Measurements from ENCODE around the gene DYNC2H1. TPM values are rescaled to one million over a fixed set of nuclear protein-coding genes. Genes with fewer than 3 reads are reported as not detected.

Gene DYNC2H1
- total and polyA plus RNA-seq, 10 donors = 3.1 to 18.3 (median 10.6) TPM

GRCh38 chr11:103436131-103436770 is 327.0 kb downstream of the DYNC2H1 start:
- no peak for TF ChIP-seq CTCF (IDR thresholded peaks at IDR 0.05 in 8 of 11, conservative IDR thresholded peaks at IDR 0.05 in 3 of 11)
- TF ChIP-seq POLR2A (IDR thresholded peaks at IDR 0.05) = no peak
- TF ChIP-seq POLR2AphosphoS5 (IDR thresholded peaks at IDR 0.05) = no peak
- no peak overlapping the region for H3K27ac ChIP-seq
- H3K4me1 ChIP-seq = peaks cover 0 to 9% (median 0%) of the 10 kb centered on the region in 6 donors
- no peaks in the 10 kb centered on the region for H3K36me3 ChIP-seq
- intact Hi-C loops (cut with DNase I; ENCODE audit: low total_unique reads) = no loop called here
- no peaks in the 10 kb centered on the region for H3K9me3 ChIP-seq
- H3K27me3 ChIP-seq (replicated peaks in 1 of 7) = no peaks in the 10 kb centered on the region
- no peak overlapping the region for H3K4me3 ChIP-seq
- DNase-seq = no peak
- WGBS, 5 donors = 77 to 90% (median 82%) methylated on average over 3 of the region's 3 CpGs

DNA sequence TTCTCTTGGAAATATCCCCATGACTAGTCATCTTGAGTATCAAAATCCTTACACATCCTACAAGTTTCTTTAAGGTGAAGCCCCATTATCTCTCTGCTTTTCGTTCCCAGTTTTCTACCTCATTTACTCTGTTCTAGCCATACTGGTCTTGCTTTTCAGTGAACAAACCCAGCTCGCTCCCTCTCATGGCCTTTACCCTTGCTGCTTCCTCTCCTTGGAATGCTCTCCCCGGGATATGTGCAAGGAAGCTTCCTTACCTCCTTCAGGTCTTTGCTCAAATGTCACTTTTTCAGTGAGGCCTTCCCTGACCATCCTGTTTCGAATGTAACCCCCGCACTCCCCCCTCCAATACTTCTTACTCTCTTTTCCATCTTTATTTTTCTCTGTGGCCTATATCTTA is 331.8 kb downstream of the DYNC2H1 start:
- no peaks in the 10 kb centered on the region for H3K4me1 ChIP-seq
- no peak for DNase-seq
- no peak overlapping the region for H3K4me3 ChIP-seq
- H3K9me3 ChIP-seq = no peaks in the 10 kb centered on the region
- H3K27me3 ChIP-seq (replicated peaks in 1 of 7) = no peaks in the 10 kb centered on the region
- WGBS, 5 donors = 75 to 90% (median 85%) methylated on average over 5 of the region's 5 CpGs
- H3K27ac ChIP-seq = no peak overlapping the region
- H3K36me3 ChIP-seq = no peaks in the 10 kb centered on the region
- TF ChIP-seq CTCF (IDR thresholded peaks at IDR 0.05 in 8 of 11, conservative IDR thresholded peaks at IDR 0.05 in 3 of 11) = no peak
- TF ChIP-seq POLR2AphosphoS5 (IDR thresholded peaks at IDR 0.05) = no peak
- TF ChIP-seq POLR2A (IDR thresholded peaks at IDR 0.05) = no peak
- intact Hi-C loops (cut with DNase I; ENCODE audit: low total_unique reads) = no loop called here

- no peaks in the 10 kb centered on the region for H3K9me3 ChIP-seq
- H3K4me3 ChIP-seq = no peak overlapping the region
- no peak overlapping the region for H3K27ac ChIP-seq
- 51 to 83% (median 73%) methylated on average over 3 of the region's 3 CpGs for WGBS, 5 donors
- no peaks in the 10 kb centered on the region for H3K36me3 ChIP-seq
- DNase-seq = no peak
- intact Hi-C loops (cut with DNase I; ENCODE audit: low total_unique reads) = no loop called here
- no peaks in the 10 kb centered on the region for H3K4me1 ChIP-seq
- no peaks in the 10 kb centered on the region for H3K27me3 ChIP-seq (replicated peaks in 1 of 7)
- TF ChIP-seq CTCF (IDR thresholded peaks at IDR 0.05 in 8 of 11, conservative IDR thresholded peaks at IDR 0.05 in 3 of 11) = no peak
- no peak for TF ChIP-seq POLR2A (IDR thresholded peaks at IDR 0.05)
- TF ChIP-seq POLR2AphosphoS5 (IDR thresholded peaks at IDR 0.05) = no peak
These were observed 339.7 kb downstream of the DYNC2H1 start for GRCh38 chr11:103448966-103449365.

DNA sequence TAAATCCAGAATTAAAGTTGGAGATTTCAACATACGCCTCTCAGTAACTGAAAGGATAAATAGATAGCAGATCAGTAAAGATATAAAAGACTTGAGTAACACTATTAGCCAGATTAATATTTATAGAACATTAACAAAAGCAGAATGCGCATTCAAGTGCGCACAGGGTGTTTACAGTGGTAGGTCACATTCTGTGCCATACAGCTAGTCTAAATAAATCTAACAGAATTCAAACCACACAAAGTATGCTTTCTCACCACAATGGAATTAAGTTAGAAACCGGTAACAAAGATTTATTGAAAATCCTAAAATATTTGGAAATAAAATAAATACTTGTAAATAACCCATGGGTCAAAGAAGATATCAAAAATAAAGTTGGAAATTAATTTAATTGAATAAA is 341.0 kb downstream of the DYNC2H1 start:
- no peaks in the 10 kb centered on the region for H3K27me3 ChIP-seq (replicated peaks in 1 of 7)
- no peak for TF ChIP-seq CTCF (IDR thresholded peaks at IDR 0.05 in 8 of 11, conservative IDR thresholded peaks at IDR 0.05 in 3 of 11)
- no peak for TF ChIP-seq POLR2AphosphoS5 (IDR thresholded peaks at IDR 0.05)
- TF ChIP-seq POLR2A (IDR thresholded peaks at IDR 0.05) = no peak
- no peak overlapping the region for H3K4me3 ChIP-seq
- intact Hi-C loops (cut with DNase I; ENCODE audit: low total_unique reads) = no loop called here
- no peak overlapping the region for H3K27ac ChIP-seq
- no peaks in the 10 kb centered on the region for H3K36me3 ChIP-seq
- H3K4me1 ChIP-seq = no peaks in the 10 kb centered on the region
- DNase-seq = no peak
- 45 to 96% (median 79%) methylated on average over 4 of the region's 4 CpGs for WGBS, 5 donors
- no peaks in the 10 kb centered on the region for H3K9me3 ChIP-seq

Data from spleen (tissue), 11 donors.